Left kidney (tissue), 2 donors: ENCODE results near the gene DPH3. TPM values are rescaled to one million over a fixed set of nuclear protein-coding genes. Genes with fewer than 3 reads are reported as not detected.

Experiments
- DNase-seq: peaks from one replicate; pipeline ENCODE4 v3.0.0-alpha.2; 2013
- polyA plus RNA-seq: library from polyadenylated mRNA; unstranded; fragments of 120-200 nt; gene quantifications from one replicate; pipeline ENCODE4 v1.2.1, GENCODE V29; 2013; ENCODE audit not compliant: insufficient read length

DPH3 gene
- polyA plus RNA-seq, 1 donor = 26.3 TPM

DNA sequence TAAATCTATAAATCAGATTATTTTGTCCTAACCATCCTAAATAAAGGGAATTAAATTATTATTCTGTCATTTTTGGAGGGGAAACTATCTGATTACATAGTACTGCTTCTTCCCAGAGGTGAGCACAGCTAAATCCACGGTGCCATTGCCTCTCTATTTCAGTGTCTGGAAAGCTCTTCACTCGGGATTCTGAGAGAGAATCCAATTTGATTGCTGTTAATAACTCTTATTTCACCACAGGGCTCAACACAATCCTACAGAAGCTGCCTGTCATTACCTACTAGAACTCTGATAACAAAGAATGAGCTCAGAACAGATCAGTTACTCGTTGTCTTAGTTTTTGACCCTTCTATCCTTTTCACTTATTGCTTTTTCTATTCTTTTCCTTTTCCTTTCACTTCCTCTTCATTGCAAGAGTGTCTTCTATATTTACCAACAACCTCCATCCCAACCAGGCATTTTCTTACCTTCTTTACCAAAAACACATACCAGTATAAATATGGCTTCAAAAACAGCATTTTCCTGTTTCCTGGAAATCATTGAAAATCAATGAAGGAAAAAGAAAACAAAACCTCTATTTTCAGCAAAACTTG lies 30.7 kb upstream of the DPH3 start:
- DNase-seq = no peak

DNA sequence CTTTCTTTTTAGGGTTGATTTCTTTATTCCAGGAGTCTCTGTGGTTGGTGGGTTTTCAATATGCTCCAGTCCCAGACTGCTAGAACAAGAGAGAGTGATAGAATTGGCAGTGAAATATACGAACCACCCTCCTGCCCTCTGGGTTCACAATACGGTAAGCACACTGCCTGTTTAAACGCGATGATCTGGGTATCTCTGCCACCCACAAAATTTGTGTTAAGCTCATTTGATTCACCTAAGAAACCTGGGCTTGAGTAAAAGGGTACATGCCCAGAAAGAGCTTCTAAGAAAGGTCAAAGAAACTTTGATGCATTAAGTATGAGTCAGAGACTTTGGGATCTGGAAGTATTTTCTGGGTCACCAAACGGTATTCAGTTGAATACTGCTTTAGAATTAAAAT lies 30.1 kb upstream of the DPH3 start:
- DNase-seq = no peak

GRCh38 chr3:16290827-16291196 lies 26.1 kb upstream of the DPH3 start:
- no peak for DNase-seq

GRCh38 chr3:16290007-16290826 lies 25.5 kb upstream of the DPH3 start:
- peak; percentile 37 for DNase-seq

GRCh38 chr3:16289144-16289889 lies 24.6 kb upstream of the DPH3 start:
- no peak for DNase-seq

- DNase-seq = no peak
Observed at GRCh38 chr3:16288664-16289063, 23.9 kb upstream of the DPH3 start.

DNA sequence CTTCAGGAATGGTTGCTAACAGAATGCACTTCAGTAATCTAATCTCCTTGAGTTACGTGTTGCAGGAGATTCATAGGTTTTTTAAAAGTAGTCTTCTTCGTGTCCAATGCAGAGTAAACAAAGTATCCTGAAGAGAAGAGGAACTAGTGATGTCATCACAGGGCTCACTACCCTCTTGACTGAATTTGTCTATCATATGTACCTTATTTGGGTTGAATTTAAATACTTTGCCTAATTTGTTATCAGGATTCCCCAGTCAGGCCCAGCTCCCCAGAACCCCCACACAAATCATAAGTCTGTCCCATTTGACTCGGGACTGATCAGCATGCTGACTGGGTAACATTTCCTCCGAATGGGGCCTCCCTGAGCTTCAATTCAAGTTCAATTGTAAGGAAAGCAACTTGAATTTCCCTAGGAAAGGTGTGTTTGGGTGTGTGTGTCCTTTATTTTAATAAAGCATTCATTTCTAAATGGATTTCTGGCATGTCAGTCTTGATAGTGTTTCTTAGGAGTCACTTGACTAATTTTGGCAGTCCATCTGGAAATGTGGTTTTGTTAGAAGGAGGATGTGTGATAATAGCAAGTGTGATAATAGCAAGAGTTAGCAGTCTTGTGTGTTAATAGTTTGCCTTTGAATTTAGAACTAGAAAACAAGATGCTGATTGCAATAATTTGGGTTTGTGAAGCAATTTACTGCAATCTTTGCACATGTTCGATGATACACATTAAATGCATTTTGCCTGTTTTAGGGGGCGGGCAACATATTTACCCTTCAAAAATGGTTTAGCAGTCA lies 22.2 kb upstream of the DPH3 start:
- DNase-seq = no peak

DNA sequence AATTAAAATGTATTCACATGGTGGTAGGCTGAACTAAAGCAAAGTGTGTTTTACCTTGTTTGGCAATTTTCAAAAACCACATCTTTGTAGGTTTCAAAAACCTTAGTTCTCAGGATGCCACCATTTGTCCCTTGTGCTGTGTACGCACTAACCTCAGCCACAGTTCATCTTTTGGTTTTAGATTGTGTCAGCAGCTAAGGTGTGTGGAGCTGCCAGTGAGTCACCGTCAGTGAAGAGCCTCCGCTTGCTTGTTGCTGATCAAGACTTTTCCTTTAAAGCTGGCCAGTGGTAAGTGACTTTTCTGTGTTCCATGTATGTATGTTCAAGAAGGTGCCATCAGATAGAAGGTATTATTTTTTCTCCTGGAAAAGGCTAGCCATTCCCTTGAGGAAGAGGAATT lies 21.4 kb upstream of the DPH3 start:
- DNase-seq = no peak

GRCh38 chr3:16284633-16285032 lies 19.9 kb upstream of the DPH3 start:
- DNase-seq = no peak

DNA sequence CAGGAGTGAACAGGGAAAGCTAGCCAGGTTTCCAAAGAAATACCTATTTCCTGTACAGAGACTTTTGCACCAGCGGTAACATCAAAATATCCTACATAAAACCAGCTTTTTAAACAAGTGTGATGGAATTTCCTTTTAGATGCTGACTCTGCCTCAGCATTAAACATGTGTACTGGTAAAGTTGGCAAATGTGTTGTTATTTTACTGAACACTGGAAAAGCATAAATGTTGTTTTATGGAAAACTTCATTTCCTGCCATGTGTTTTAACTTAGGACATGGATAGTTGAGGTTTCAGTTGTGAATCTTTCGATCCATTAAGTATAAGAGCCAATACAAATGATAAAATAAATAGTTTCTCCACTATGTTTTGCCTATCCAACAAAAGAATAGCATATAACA lies 15.9 kb upstream of the DPH3 start:
- no peak for DNase-seq

DNA sequence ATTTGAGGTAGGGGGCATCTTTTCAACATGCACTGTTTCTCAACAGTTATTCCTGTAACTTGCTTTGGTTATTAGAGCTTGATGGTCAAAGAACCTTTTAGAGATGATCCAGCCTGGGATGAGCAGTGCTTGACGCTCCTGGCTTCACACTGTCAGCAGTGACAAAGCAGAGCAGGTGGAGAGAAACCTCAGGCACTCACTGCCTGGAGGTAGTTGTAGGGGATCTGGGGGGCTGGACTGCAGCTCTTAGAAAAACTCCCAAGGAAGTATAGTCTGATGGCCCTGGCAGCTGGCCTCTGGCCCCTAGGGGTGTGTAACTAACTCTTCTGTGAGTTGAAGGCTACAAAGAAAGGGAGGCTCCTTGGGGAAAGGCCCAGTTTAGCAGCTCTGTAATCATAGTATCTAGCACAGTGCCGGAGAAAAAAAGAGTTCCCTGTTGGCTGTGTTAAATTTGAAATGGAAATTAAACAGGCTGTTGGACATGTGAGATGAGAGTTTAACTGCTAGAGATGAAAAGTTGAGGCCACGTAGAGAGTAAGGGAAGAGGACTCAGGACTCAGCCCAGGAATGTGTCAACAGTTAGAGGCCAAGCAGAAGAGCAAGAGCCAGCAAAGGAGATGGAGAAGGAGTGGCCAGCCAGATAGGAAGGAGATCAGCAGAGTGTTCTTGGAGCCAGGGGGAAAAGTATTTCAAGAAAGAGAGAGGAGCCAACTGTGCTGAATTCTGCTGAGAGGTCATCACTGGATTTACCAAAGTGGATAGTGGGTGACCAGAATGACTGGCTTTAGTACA lies 14.5 kb upstream of the DPH3 start:
- DNase-seq = no peak

GRCh38 chr3:16277471-16277870 lies 12.7 kb upstream of the DPH3 start:
- DNase-seq = no peak

DNA sequence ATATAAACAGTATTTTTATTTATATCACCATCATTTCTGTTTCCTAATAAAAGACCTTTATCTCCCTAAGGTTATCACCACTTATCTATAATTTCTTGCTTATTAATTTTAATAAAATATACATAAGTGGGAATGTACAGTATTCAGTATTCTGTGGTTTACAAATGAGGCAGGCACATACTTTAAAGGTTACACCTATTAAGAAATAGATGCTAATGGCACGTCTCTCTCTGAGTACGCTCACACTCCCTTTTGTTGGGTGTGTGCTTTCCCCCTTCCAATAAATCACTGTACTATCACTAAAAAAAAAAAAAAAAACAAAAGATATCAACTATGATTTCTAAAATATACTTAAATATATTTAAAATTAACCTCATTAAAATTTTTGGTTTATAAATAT lies 9.1 kb upstream of the DPH3 start:
- DNase-seq = no peak

DNA sequence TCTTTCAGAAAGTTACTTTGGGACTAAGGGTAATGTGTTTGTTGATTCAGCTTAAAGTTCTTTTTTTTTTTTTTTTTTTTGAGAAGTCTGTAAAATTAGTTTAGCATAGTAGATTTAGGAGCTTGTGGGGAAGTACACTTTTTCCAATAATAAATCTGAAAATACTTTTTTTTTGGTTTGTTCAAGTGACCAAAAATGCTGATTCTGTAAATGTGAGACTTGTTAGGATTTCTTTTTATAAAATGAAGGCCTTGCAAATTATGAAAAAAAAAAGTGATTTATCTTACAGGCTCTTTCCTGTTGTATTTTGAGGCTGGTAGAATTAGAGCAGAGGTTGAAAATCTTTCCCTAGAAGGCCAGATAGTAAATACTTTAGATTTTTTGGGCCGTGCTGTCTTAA lies 7.8 kb upstream of the DPH3 start:
- DNase-seq = no peak

DNA sequence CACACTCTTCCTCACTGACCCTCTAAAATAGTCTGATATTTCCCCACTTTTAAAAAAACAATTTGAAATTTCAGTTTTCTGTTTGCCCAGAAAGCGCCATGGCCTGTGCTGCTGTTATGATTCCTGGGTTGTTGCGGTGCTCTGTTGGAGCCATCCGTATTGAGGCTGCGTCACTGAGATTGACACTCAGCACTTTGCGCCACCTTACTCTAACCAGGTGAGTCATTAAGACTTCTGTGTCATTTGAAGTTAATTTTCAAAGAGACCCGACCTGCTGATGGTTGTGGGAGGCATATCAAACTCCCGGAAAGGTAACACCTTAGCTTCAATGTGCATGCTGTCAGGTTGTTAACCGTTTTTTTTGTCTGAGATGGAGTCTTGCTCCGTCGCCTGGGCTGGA lies 6.1 kb upstream of the DPH3 start:
- no peak for DNase-seq

DNA sequence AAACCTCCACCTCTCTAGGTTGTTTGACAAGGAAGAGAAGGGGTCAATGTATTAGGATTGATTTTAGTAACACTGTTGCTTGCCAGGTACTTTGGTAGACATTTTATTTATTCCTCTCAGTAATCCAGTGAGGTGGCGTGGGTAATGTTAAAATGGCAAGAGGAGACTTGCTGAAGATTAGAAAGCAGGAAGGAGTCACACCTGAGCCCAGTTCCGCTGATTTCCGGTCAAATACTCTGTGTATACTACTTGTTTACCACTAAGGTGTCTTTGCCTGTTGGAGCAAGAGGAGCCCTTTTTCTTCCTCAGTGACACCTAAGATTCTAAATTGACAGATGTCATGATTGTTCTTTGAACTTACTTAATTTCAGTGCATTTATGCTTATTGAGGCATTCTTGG lies 2.0 kb upstream of the DPH3 start:
- no peak for DNase-seq

DNA sequence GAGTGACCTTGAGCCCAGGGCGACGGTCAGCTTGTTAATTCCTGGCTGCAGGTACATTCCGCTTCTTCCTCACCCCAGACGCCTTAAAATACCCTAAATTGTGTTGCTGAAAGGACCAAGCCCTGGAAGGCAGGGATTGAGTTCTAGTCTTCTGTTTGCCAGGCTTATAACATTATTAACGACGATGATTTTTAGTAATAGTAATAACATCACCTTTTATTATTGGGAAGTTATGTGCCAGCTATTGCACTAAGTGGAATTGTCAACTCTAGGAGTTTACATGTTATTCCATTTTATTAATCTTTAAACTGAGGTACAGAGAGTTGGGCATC lies 678 bp upstream of the DPH3 start:
- DNase-seq = no peak

- DNase-seq = no peak
Observed at GRCh38 chr3:16264174-16264707, 502 bp downstream of the DPH3 start.

DNA sequence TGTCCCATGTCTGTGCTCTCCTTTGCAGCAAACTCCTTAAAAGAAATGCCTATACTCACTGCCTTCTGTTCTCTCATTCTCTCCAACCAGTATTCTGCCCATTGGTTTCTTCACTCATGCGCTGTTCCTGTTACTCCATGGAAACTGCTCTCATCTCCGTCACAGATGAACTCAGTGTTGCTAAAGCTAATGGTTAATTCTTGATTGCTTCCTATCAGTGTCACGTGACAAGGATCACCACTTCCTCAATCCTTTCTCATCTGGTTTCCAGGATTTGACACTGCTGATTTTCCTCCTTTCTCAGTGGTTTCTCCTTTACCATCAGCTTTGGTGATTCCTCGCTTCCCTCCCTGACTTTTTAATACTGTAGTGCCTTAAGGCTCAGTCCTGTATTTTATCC lies 2.6 kb downstream of the DPH3 start:
- DNase-seq = no peak

GRCh38 chr3:16260046-16260445 lies 4.7 kb downstream of the DPH3 start:
- no peak for DNase-seq

DNA sequence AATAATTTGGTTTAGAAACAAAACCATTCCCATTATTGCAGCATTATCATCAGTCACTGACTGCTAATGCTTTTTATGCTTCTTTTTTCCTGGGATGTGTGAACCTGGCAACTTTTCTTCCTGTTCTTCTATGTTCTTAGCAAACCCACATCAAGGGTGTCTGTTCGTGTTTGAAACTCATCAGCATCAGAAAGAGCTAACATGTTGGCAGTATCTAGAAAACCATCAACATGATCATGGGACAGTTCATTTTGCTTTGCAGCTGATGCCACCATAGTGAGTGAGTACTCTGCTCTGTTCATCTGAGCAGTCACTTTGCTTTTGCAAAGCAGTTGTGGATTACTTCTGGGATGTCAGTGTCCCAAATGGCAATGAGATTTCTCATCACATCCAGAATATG lies 5.9 kb downstream of the DPH3 start:
- no peak for DNase-seq

DNA sequence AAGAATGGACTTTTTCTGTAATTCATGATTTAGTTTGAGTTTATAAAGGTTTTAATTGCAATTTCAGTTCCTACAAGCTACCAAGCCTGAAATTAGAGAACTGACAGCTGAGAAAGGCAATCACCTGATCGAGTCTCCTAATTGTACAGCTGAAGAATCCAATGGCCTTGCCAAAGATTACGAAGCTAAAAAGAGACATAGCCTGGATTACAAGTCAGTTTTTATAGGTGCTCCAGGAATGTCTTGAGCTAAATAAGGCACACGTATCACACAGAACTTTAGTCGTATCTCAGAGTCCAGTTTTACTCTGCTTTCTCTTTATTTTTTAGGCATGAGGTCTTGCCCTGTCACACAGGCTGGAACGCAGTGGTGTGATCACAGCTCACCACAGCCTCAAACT lies 6.6 kb downstream of the DPH3 start:
- no peak for DNase-seq
